LHCN-M2 (cell line): Measurements from ENCODE around the gene SLC33A1. TPM values are rescaled to one million over a fixed set of nuclear protein-coding genes. Genes with fewer than 3 reads are reported as not detected.
A peak's percentile ranks its signal among the peaks of the same experiment; 100 is the strongest.

Experiments
- DNase-seq: peaks from one replicate; pipeline ENCODE4 v3.0.0-alpha.2; 2012; ENCODE audit warnings: low read depth
- total RNA-seq: library from RNA; depleted of rRNA; stranded (reverse); fragments of >200 nt; gene quantifications from 2 replicates; pipeline ENCODE4 v1.2.3, GENCODE V29; 2014; rRNA removed

The SLC33A1 gene
- total RNA-seq, 1 experiment from 2014 or later, result 28.2 TPM

- no peak for DNase-seq
These were observed 61.7 kb downstream of the SLC33A1 start for GRCh38 chr3:155792532-155792931.

DNA sequence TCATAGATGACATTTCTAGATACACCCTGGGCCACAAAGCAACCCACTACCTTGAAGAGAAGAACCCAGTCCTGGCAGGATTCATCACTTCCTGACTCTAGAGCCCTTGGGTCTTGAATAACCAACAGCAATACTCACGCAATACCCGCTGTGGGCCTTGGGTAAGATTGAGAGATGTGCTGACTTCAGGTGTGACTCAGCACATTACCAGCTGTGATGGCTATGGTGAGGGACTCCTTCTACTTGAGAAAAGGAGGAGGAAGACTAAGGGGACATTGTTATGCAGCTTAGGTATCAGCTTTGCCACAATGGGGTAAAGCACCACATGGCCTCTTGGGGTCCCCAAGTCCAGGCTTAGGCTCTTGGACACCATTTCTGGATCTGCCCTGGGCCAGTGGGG lies 63.0 kb downstream of the SLC33A1 start:
- peak; percentile 28 for DNase-seq

DNA sequence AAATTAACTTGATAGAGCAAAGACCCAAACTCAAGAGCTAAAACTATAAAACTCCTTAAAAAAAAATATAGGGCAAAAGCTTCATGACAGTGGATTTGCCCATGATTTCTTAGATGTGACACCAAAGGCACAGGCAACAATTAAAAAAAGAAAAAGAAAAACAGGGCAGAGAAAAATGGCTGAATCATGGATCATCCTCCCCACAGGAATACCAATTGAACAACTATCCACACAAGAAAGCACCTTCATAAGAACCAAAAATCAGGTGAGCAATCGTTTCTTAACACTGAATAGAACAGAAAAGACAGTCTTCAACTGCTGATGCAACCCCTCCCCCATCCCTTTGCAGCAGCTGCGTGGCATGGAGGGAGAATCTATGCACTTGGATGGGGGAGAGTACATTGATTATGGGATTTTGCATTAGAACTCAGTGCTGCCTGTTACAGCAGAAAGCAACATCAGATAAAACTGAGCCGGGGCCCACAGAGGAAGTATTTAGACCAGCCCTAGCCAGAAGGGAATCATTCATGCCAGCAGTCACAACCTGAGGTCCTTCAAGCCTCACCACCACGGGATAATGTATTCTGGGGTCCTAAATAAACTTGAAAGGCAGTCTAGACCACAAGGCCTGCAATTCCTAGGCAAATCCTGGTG lies 63.8 kb downstream of the SLC33A1 start:
- DNase-seq, result no peak

DNA sequence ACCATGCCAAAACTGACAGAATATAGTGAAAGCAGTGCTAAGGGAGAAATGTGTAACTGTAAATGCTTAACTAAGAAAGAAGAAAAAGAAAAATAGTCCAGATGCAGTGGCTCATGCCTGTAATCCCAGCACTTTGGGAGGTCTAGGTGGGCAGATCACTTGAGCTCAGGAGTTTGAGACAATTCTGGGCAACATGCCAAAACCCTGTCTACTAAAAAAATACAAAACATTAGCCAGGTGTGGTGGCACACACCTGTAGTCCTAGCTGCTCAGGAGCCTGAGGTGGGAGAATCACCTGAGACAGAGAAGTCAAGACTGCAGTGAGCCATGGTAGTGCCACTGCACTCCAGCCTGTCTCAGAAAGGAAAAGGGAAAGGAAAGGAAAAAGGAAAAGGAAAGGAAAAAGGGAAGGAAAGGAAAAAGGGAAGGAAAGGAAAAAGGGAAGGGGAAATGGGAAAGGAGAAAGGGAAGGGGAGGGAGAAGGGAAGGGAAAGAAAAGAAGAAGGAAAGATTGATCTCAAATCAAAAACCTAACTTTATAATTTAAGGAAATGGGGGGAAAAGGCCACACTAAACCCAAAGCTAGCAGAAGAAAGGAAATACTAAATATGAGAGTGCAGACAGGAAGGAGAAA lies 68.4 kb downstream of the SLC33A1 start:
- no peak for DNase-seq

- DNase-seq, result no peak
These were observed 71.8 kb downstream of the SLC33A1 start for GRCh38 chr3:155782390-155782953.

DNA sequence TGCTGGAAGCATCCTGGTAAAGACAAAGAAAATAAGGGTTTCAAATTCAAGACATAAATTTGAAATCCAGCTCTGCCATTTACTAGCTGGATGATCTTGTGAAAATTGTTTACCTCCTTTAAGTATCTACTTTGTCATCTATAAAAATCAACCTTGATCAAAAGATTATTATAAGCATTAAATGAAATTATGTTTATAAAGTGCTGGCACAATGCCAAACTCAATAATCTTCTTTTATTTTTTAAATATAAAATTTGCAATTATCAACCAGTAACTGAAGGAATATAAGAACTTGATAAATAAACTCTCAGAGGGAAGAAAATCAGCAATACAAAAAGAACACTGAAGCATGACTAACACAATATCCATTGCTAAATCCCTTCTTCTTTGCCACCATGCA lies 73.9 kb downstream of the SLC33A1 start:
- DNase-seq, result no peak

DNA sequence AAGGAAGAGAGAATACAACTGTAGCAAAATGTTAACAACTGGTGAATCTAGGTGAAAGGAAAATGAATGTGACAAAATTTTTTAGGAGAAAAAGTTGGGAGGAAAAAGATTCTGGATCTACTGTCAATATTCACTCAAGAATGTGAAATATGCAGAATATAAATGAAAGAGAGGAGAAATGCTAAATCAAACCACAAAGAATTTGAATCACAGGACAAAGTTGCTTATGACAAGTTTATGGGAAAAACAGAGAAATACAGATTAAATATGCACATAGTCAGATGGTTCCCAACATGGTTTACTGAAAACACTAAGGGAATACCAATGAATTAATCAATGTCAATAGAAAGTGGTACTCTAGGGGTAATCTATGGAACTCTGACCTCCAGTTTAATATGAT lies 75.8 kb downstream of the SLC33A1 start:
- no peak for DNase-seq

- no peak for DNase-seq
These were observed 81.4 kb downstream of the SLC33A1 start for GRCh38 chr3:155772801-155773200.

DNA sequence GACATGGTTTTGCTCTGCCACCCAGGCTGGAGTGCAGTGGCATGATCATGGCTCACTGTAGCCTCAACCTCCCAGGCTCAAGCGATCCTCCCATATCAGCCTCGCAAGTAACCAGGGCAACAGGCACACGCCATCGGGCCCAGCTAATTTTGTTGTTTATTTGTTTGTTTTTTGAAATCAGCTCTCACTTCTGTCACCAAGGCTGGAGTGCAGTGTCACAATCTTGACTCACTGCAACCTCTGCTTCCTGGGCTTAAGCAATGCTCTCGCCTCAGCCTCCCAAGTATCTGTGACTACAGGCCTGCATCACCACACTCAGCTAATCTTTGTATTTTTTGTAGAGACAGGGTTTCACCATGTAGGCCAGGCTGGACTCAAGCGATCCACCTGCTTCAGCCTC lies 83.1 kb downstream of the SLC33A1 start:
- DNase-seq, result no peak

Other genes starting within 250 kb of the SLC33A1 start
- gene PLCH1, start 109.4 kb downstream of the SLC33A1 start, total RNA-seq, result not detected in 2 replicates
- gene C3orf33, start 48.1 kb downstream of the SLC33A1 start, total RNA-seq, result 3.4 and 4.1 TPM in 2 replicates
- 73.2 and 84.3 TPM in 2 replicates for gene GMPS, start 16.2 kb upstream of the SLC33A1 start, total RNA-seq